C4-2B (cell line): ENCODE data around the gene FCHSD2.

Experiments
- CTCF ChIP-seq: fragments of 450-650 bp; conservative IDR thresholded peaks from 2 replicates; pipeline ENCODE4 v1.5.1; 2017; ENCODE audit warnings: mild to moderate bottlenecking
- ZFX ChIP-seq: fragments of 450-650 bp; IDR thresholded peaks from 2 replicates; pipeline ENCODE4 v1.6.1; 2017

DNA sequence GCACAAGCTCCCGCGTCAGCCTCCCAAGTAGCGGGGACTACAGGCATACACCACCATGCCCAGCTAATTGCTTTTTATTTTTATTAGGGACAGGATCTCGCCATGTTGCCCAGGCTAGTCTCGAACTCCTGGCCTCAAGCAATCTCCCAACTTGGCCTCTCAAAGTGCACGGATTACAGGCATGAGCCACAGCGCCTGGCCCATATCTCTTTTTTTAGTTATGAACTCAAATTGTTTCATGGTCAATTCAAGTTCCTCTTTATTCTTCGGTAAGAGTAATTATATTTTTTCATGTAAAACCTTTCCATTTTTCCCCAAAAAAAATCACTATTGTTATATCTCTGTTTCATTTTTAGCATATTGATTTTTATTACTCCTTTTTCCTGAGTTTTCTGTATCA lies 25.5 kb downstream of the FCHSD2 start:
- TF ChIP-seq CTCF: no peak
- TF ChIP-seq ZFX: no peak
